Psoas muscle (tissue), 8 donors: ENCODE data around the gene NFKB2. TPM values are rescaled to one million over a fixed set of nuclear protein-coding genes. Genes with fewer than 3 reads are reported as not detected.

ENCODE experiments used
- ATAC-seq, 4 donors: fragments of 200-7000 bp; cut with Tn5 transposase; one replicate each; pipeline ENCODE4 v1.9.1; 2020; ENCODE audit warnings: moderate library complexity in 3 of 4, mild to moderate bottlenecking in 2 of 4
- DNase-seq, 2 donors: peaks; one replicate each; pipeline ENCODE4 v3.0.0-alpha.2; 2020
- H3K27ac ChIP-seq: fragments of 200-600 bp; one replicate; pipeline ENCODE4 v1.8.0; 2022
- H3K27me3 ChIP-seq, 3 donors: fragments of 200-600 bp in 1 of 3; one replicate each; pipeline versions ENCODE4 v1.6.1 to v1.8.0; 2013 to 2022; ENCODE audit warnings: low read length in 2 of 3, mild to moderate bottlenecking in 2 of 3, moderate library complexity in 1 of 3; ENCODE audit not compliant: insufficient read depth in 3 of 3
- H3K36me3 ChIP-seq, 2 donors: fragments of 200-600 bp in 1 of 2; one replicate each; pipeline versions ENCODE4 v1.6.1 to v1.8.0; 2013 to 2022; ENCODE audit warnings: low read depth in 1 of 2, mild to moderate bottlenecking in 1 of 2, moderate library complexity in 1 of 2; ENCODE audit not compliant: insufficient read depth in 1 of 2
- H3K4me1 ChIP-seq: fragments of 200-600 bp; one replicate; pipeline ENCODE4 v1.8.0; 2022
- H3K4me3 ChIP-seq: fragments of 200-600 bp; one replicate; pipeline ENCODE4 v1.8.0; 2022; ENCODE audit warnings: mild to moderate bottlenecking
- H3K9me3 ChIP-seq: fragments of 200-600 bp; one replicate; pipeline ENCODE4 v1.8.0; 2022
- CTCF ChIP-seq: fragments of 200-600 bp; IDR thresholded peaks from one replicate; pipeline ENCODE4 v1.8.0; 2022; ENCODE audit warnings: antibody characterized with exemption
- WGBS, 3 donors: extraction: QIAGEN DNeasy Blood & Tissue Kit; methylation state at CpG; one replicate each; pipeline versions ENCODE4 v1.1.6 to v1.1.7; 2013; 5-methylcytosine and 5-hydroxymethylcytosine counted together
- intact Hi-C, 2 donors: fragments of 100-400 bp; cut with DNase I; formaldehyde crosslinking; loops; one replicate each; pipeline versions ENCODE4 v1.11.0 to v1.14.2; 2022
- polyA plus RNA-seq, 3 donors: library from polyadenylated mRNA; stranded (reverse); fragments of 200-250 nt; gene quantifications; one replicate each; pipeline ENCODE4 v1.2.3, GENCODE V29; 2013
- total RNA-seq, 4 donors: library from RNA; stranded (reverse); fragmentation: NEBNext Ultra II Directional in 2 of 4; extraction: Animal tissue kit (Norgen Biotek cat#: 25700) in 2 of 4; gene quantifications; one replicate each; pipeline versions ENCODE4 v1.2.1 to v1.2.4, GENCODE V29; 2021 to 2023
- donor health status: healthy with polysubstance abuse.
- donor health status: DM: no; HTN: no; CAD: no; lungs with moderate emphysema.
- donor health status: Bipolar disorder and iron deficiency.
- donor health status: healthy.
- donor health status: DM: yes; HTN: yes; CAD: no.
- donor health status: DM: no; HTN: no; CAD: no.
- donor health status: DM: no; HTN: no; CAD: no.
- donor health status: DM: yes; HTN: yes; CAD: no.

NFKB2 gene
- total and polyA plus RNA-seq, 7 donors = 8.3 to 86.0 (median 12.6) TPM

GRCh38 chr10:102358712-102359382 is 36.7 kb upstream of the NFKB2 start:
- H3K36me3 ChIP-seq = peaks cover 26 to 94% of the 10 kb centered on the region in 2 donors
- no peaks in the 10 kb centered on the region for H3K9me3 ChIP-seq
- no peak for TF ChIP-seq CTCF
- WGBS, 3 donors = 90 to 97% (median 92%) methylated on average over 4 of the region's 4 CpGs
- H3K4me3 ChIP-seq = no peak overlapping the region
- H3K4me1 ChIP-seq = no peaks in the 10 kb centered on the region
- no peaks in the 10 kb centered on the region for H3K27me3 ChIP-seq
- no peak overlapping the region for H3K27ac ChIP-seq
- intact Hi-C loops = loop anchor here in 1 of 2 donors (5.0 kb wide), 1 partner anchor 197 kb away; no protein-coding TSS in a partner anchor
- ATAC-seq (no peak), DNase-seq (no peak)

GRCh38 chr10:102367441-102367840 is 28.1 kb upstream of the NFKB2 start:
- WGBS, 3 donors = 94 to 100% (median 100%) methylated on average over 1 of the region's 1 CpG
- TF ChIP-seq CTCF = no peak
- H3K36me3 ChIP-seq = peaks cover 28 to 99% of the 10 kb centered on the region in 2 donors
- no peak overlapping the region for H3K27ac ChIP-seq
- no peaks in the 10 kb centered on the region for H3K27me3 ChIP-seq
- ATAC-seq = no peak
- DNase-seq = no peak
- intact Hi-C loops = no loop called here
- peaks cover 5% of the 10 kb centered on the region for H3K9me3 ChIP-seq
- H3K4me1 ChIP-seq = no peaks in the 10 kb centered on the region
- no peak overlapping the region for H3K4me3 ChIP-seq

- peaks cover 27 to 99% of the 10 kb centered on the region in 2 donors for H3K36me3 ChIP-seq
- H3K4me3 ChIP-seq = no peak overlapping the region
- H3K27ac ChIP-seq = no peak overlapping the region
- intact Hi-C loops = no loop called here
- TF ChIP-seq CTCF = no peak
- H3K4me1 ChIP-seq = no peaks in the 10 kb centered on the region
- H3K9me3 ChIP-seq = peaks cover 5% of the 10 kb centered on the region
- no peaks in the 10 kb centered on the region for H3K27me3 ChIP-seq
- ATAC-seq (no peak), DNase-seq (no peak)
- 82 to 93% (median 86%) methylated on average over 3 of the region's 3 CpGs for WGBS, 3 donors
Measured at GRCh38 chr10:102368077-102368476, 27.4 kb upstream of the NFKB2 start.

- no peak for TF ChIP-seq CTCF
- no peak for DNase-seq
- Histone ChIP-seq H3K4me3 (no peak overlapping the region), H3K27me3 (no peaks in the 10 kb centered on the region), H3K9me3 (peaks cover 5% of the 10 kb centered on the region), H3K36me3 (peaks cover 21 to 100% of the 10 kb centered on the region in 2 donors), H3K27ac (no peak overlapping the region), H3K4me1 (no peaks in the 10 kb centered on the region)
- ATAC-seq = no peak
- intact Hi-C loops = no loop called here
- 97 to 100% (median 98%) methylated on average over 2 of the region's 2 CpGs for WGBS, 3 donors
Measured at GRCh38 chr10:102371295-102371694, 24.2 kb upstream of the NFKB2 start.

- intact Hi-C loops = no loop called here
- WGBS, 3 donors = 86 to 92% (median 89%) methylated on average over 7 of the region's 7 CpGs
- no peak for DNase-seq
Measured at GRCh38 chr10:102375250-102375649, 20.3 kb upstream of the NFKB2 start.

More at GRCh38 chr10:102375250-102375649, 20.3 kb upstream of the NFKB2 start:
- ATAC-seq = no peak
- H3K4me3 ChIP-seq = no peak overlapping the region
- H3K9me3 ChIP-seq = peaks cover 5% of the 10 kb centered on the region
- peaks cover 17 to 100% of the 10 kb centered on the region in 2 donors for H3K36me3 ChIP-seq
- no peak for TF ChIP-seq CTCF
- H3K4me1 ChIP-seq = no peaks in the 10 kb centered on the region
- H3K27me3 ChIP-seq = no peaks in the 10 kb centered on the region
- no peak overlapping the region for H3K27ac ChIP-seq
